BLaER1 treated with 17β-estradiol and CSF1 and Interleukin-3, amounts not matched to agents 10 nM and 100 nM (cell line): Measurements from ENCODE around the gene BTBD18.
A peak's percentile ranks its signal among the peaks of the same experiment; 100 is the strongest.

Experiments used
- H3K27ac ChIP-seq, 11 experiments: shearing (Covaris generic); formaldehyde crosslinking; 2 replicates each; pipeline ENCODE4 v1.8.1; 2022
- H3K27me3 ChIP-seq, 11 experiments: shearing (Covaris generic); formaldehyde crosslinking; 2 replicates each; pipeline ENCODE4 v1.8.1; 2022
- H3K36me3 ChIP-seq, 11 experiments: shearing (Covaris generic); formaldehyde crosslinking; 2 replicates each; pipeline ENCODE4 v1.8.1; 2022
- H3K4me1 ChIP-seq, 10 experiments: shearing (Covaris generic); formaldehyde crosslinking; 2 replicates each; pipeline ENCODE4 v1.8.1; 2022
- H3K4me2 ChIP-seq, 11 experiments: shearing (Covaris generic); formaldehyde crosslinking; 2 replicates each; pipeline ENCODE4 v1.8.1; 2022
- H3K4me3 ChIP-seq, 10 experiments: shearing (Covaris generic); formaldehyde crosslinking; 2 replicates each; pipeline ENCODE4 v1.8.1; 2022
- H3K9ac ChIP-seq, 11 experiments: shearing (Covaris generic); formaldehyde crosslinking; 2 replicates each; pipeline ENCODE4 v1.8.1; 2022
- H3K9me3 ChIP-seq, 11 experiments: shearing (Covaris generic); formaldehyde crosslinking; replicated peaks in 1 of 11; 2 replicates each; pipeline ENCODE4 v1.8.1; 2022
- H4K20me1 ChIP-seq, 11 experiments: shearing (Covaris generic); formaldehyde crosslinking; 2 replicates each; pipeline ENCODE4 v1.8.1; 2022
- Cebpa-rat ChIP-seq, 11 experiments: shearing (Covaris generic); IDR thresholded peaks; 2 replicates each; pipeline ENCODE4 v1.8.1; 2022

The BTBD18 gene

DNA sequence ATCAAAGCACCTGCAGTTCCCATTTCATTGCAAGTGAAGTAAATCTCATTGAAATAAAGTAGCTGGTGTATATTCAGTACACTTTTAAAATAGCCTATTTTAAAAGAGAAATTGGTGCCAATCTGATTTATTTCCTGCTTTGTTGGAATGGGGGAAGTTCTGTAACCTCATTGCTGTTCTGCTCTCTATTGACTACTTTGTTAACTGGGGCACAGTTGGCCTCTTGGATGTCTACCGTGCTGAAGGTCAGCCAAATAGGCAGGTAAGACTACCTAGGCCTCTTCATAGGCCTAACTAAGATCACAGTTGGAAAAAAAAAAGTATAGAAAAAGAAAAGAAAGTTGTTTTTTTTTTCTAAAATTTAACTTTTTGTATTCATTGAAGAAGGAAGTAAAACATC lies 19.2 kb upstream of the BTBD18 start:
- peaks cover 6 to 53% (median 10%) of the 10 kb centered on the region in 10 experiments for H3K4me1 ChIP-seq
- H3K27ac ChIP-seq: peak overlapping the region in 2 of 11 experiments; percentile 7 to 49; a peak in 2 of 22 replicates
- H3K36me3 ChIP-seq: no peaks in the 10 kb centered on the region
- H4K20me1 ChIP-seq: peaks cover 0 to 12% (median 0%) of the 10 kb centered on the region in 11 experiments; a peak in 2 of 22 replicates
- no peak overlapping the region for H3K9ac ChIP-seq
- TF ChIP-seq Cebpa-rat (IDR thresholded peaks at IDR 0.05): no peak
- H3K4me3 ChIP-seq: no peak overlapping the region
- no peaks in the 10 kb centered on the region for H3K9me3 ChIP-seq
- H3K27me3 ChIP-seq: no peaks in the 10 kb centered on the region
- peak overlapping the region in 3 of 11 experiments; percentile 10 to 66 (median 49); a peak in 4 of 22 replicates for H3K4me2 ChIP-seq

DNA sequence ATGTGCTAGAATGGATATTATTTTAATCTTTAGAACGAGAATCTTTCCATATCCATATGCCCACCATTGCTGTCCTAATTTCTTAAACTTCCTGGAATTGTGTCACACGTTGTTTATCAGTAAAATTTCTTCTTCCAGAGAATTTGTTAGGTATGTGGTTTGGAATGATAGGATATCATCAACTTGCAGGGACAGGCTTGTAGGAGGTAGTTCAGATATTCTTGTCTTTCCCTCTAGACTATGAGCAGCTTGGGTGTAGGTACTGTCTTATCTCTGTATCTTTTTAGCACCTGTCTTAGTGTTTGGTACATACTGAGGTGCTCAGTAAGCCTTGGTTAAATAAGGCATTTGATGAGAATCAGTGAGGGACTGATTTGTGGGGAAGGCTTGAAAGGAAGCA lies 13.4 kb upstream of the BTBD18 start:
- peaks cover 33 to 46% (median 41%) of the 10 kb centered on the region in 11 experiments for H3K27me3 ChIP-seq
- no peak overlapping the region for H3K27ac ChIP-seq
- H3K4me1 ChIP-seq: peaks cover 0 to 30% (median 0%) of the 10 kb centered on the region in 10 experiments; a peak in 4 of 20 replicates
- peaks cover 0 to 49% (median 25%) of the 10 kb centered on the region in 11 experiments; a peak in 10 of 22 replicates for H4K20me1 ChIP-seq
- H3K4me3 ChIP-seq: no peak overlapping the region
- H3K4me2 ChIP-seq: peak overlapping the region in 2 of 11 experiments; percentile 26 to 27; a peak in 2 of 22 replicates
- H3K36me3 ChIP-seq: no peaks in the 10 kb centered on the region
- no peaks in the 10 kb centered on the region for H3K9me3 ChIP-seq
- no peak for TF ChIP-seq Cebpa-rat (IDR thresholded peaks at IDR 0.05)
- H3K9ac ChIP-seq: no peak overlapping the region

DNA sequence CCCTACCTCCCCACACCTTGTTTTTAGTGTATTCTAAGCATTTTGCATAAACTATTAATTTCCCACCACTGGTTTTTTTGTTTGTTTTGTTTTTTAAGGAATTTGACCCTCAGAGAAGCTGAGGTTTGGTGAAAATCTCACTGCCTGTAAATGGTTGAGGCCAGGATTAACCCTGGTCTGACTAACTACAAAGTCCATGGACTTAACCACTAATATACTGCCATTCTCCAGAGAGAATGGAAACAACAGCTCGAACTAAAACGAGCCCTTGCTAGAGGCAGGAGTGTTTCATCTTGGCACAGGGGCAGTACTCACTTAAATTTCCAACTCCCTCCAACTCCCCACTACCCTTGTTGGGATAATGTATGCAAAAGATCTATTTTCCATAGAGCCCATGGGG lies 12.9 kb upstream of the BTBD18 start:
- TF ChIP-seq Cebpa-rat (IDR thresholded peaks at IDR 0.05): no peak
- peaks cover 0 to 27% (median 0%) of the 10 kb centered on the region in 10 experiments; a peak in 4 of 20 replicates for H3K4me1 ChIP-seq
- no peaks in the 10 kb centered on the region for H3K36me3 ChIP-seq
- H3K9me3 ChIP-seq: no peaks in the 10 kb centered on the region
- H4K20me1 ChIP-seq: peaks cover 0 to 52% (median 25%) of the 10 kb centered on the region in 11 experiments; a peak in 10 of 22 replicates
- H3K4me2 ChIP-seq: peak overlapping the region in 2 of 11 experiments; percentile 27 to 66; a peak in 2 of 22 replicates
- H3K27me3 ChIP-seq: peaks cover 33 to 46% (median 41%) of the 10 kb centered on the region in 11 experiments
- no peak overlapping the region for H3K9ac ChIP-seq
- no peak overlapping the region; a peak in 1 of 20 replicates for H3K4me3 ChIP-seq
- no peak overlapping the region for H3K27ac ChIP-seq

DNA sequence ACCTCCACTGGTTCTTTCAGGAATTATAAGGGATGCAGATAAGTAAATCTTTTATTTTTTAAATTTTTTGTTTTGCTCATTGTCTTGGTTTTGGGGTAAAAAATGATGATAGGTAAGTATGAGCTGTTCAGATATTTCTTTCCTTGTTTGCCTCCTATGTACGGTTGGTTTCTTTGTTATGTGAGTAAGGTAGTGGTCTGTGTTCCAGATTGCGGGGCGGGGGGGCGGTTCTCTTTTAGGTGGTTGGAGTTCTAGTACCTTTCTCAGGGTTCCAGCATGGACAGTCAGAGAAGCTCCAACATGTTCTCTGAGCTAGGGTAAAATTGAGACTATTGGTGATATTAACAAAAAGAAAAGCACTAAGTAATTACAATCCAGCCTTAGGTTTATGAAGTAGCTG lies 12.4 kb upstream of the BTBD18 start:
- no peak overlapping the region for H3K27ac ChIP-seq
- TF ChIP-seq Cebpa-rat (IDR thresholded peaks at IDR 0.05): no peak
- no peak overlapping the region for H3K9ac ChIP-seq
- H4K20me1 ChIP-seq: peaks cover 0 to 58% (median 25%) of the 10 kb centered on the region in 11 experiments; a peak in 10 of 22 replicates
- peaks cover 0 to 27% (median 0%) of the 10 kb centered on the region in 10 experiments; a peak in 4 of 20 replicates for H3K4me1 ChIP-seq
- H3K4me3 ChIP-seq: peak overlapping the region in 2 of 10 experiments; percentile 57 to 60; a peak in 2 of 20 replicates
- H3K27me3 ChIP-seq: peaks cover 33 to 46% (median 41%) of the 10 kb centered on the region in 11 experiments
- no peaks in the 10 kb centered on the region for H3K9me3 ChIP-seq
- H3K4me2 ChIP-seq: peak overlapping the region in 3 of 11 experiments; percentile 30 to 71 (median 66); a peak in 5 of 22 replicates
- H3K36me3 ChIP-seq: no peaks in the 10 kb centered on the region

DNA sequence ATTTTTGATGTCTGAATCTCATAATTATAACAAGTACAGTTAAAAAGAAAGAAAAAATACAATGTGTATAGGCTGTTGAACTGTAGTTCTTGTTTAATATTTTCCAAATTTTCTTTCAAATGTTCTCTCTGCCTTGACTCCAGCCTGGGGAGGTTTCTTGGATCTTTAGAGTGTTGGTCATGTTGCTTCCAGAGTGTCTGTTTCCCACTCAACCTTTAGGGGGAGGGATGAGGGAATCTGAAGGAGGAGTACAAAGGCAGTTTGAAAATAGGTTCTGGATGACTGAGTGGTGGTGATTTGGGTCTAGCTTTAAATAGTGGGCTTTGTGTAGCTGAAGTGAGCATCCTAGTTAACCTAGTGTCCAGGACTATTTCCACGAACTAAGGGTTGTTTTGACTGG lies 11.9 kb upstream of the BTBD18 start:
- H3K27ac ChIP-seq: no peak overlapping the region
- H3K4me1 ChIP-seq: peaks cover 0 to 27% (median 0%) of the 10 kb centered on the region in 10 experiments; a peak in 4 of 20 replicates
- H3K9ac ChIP-seq: no peak overlapping the region
- H3K9me3 ChIP-seq: no peaks in the 10 kb centered on the region
- peak overlapping the region in 3 of 11 experiments; percentile 30 to 71 (median 66); a peak in 5 of 22 replicates for H3K4me2 ChIP-seq
- H3K27me3 ChIP-seq: peaks cover 33 to 46% (median 41%) of the 10 kb centered on the region in 11 experiments
- H4K20me1 ChIP-seq: peaks cover 0 to 60% (median 25%) of the 10 kb centered on the region in 11 experiments; a peak in 10 of 22 replicates
- H3K36me3 ChIP-seq: no peaks in the 10 kb centered on the region
- peak overlapping the region in 2 of 10 experiments; percentile 57 to 60; a peak in 3 of 20 replicates for H3K4me3 ChIP-seq
- no peak for TF ChIP-seq Cebpa-rat (IDR thresholded peaks at IDR 0.05)

DNA sequence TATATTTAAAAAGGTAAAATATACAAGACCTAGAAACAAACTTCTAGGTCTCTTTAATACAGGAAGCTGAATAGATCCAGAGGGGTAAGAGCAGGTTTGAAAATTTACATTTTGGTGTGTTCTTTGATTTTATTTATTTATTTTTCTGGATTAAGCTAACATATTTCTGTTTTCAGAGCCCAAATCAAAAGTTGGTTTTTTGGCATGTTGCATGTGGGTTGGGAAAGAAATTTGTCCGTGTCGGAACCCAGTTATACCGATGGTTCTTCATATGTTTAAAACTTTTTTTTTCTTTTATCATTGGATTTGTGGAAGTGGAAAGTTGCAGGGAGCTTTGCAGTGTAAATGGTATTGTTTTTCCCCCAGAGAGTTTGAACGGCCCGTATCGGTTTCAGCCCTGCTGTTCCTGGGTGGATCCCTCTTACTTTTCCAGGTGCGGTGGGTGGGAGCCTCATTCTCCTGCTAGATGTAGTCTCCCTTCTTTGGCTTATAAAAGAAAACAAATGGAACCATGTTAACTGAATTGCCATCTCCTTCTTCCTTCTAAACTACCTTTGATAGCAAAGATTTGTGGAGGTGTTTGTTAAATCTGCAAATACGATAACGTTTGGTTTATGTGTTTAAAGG lies 10.7 kb upstream of the BTBD18 start:
- Histone ChIP-seq H3K27me3 (peaks cover 33 to 46% (median 41%) of the 10 kb centered on the region in 11 experiments), H4K20me1 (peaks cover 0 to 60% (median 25%) of the 10 kb centered on the region in 11 experiments; a peak in 10 of 22 replicates), H3K9ac (peak overlapping the region in 3 of 11 experiments; percentile 50 to 77 (median 59); a peak in 5 of 22 replicates), H3K36me3 (no peaks in the 10 kb centered on the region), H3K4me1 (peaks cover 0 to 27% (median 0%) of the 10 kb centered on the region in 10 experiments; a peak in 4 of 20 replicates), H3K4me2 (peak overlapping the region in 3 of 11 experiments; percentile 13 to 71 (median 66); a peak in 5 of 22 replicates), H3K9me3 (no peaks in the 10 kb centered on the region), H3K4me3 (peak overlapping the region in 4 of 10 experiments; percentile 16 to 60 (median 54); a peak in 6 of 20 replicates), H3K27ac (peak overlapping the region in 3 of 11 experiments; percentile 20 to 37 (median 29); a peak in 3 of 22 replicates)
- no peak for TF ChIP-seq Cebpa-rat (IDR thresholded peaks at IDR 0.05)

DNA sequence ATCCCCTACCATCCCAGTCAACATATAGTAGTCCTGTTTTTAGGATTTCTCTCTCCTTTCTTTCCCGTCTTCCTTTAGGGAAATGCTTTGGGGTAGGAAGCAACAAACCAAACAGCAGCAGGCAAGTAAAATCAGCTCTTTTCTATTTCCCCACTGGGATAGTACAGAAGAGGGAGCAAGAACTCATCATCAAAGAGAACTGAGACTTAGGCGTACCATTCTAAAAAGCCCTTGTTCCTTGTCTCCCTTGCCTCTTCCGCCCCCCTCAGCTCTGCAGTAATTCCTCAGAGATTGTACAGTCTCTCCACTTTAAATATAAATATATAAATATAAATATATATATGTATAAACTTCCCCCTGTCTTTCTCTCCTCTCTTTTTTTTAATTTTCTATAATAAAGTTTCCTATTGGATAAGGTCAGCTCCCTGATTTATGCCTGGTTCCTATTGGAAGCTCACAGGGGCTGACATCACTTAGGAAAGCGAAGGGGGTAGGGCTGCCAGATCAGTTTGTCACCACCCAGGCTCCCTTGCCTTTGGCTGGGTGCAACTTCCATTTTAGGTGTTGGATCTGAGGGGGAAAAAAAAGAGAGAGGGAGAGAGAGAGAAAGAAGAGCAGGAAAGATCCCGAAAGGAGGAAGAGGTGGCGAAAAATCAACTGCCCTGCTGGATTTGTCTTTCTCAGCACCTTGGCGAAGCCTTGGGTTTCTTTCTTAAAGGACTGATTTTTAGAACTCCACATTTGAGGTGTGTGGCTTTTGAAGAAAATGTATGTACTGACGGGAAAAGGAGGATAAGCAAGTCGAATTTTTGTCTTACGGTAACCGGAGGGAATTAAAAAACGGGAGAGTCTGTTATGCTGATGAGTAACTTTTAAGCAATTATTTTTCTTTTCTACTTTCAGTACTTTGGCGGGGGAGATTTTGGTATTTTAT lies 9.9 kb upstream of the BTBD18 start, which contains the start of gene CTNND1:
TSS of gene CTNND1 (plus strand) at position 502 of the 934 bp plus-strand sequence. CDS start 29,677 bp downstream, outside the sequence.
- TF ChIP-seq Cebpa-rat (IDR thresholded peaks at IDR 0.05): no peak
- H3K4me2 ChIP-seq: peak within 1 kb of the TSS in 3 of 11 experiments; percentile 13 to 71 (median 66); a peak in 5 of 22 replicates
- no peaks in the 10 kb centered on the region for H3K36me3 ChIP-seq
- peaks cover 0 to 27% (median 0%) of the 10 kb centered on the region in 10 experiments; a peak in 4 of 20 replicates for H3K4me1 ChIP-seq
- H3K27me3 ChIP-seq: peaks cover 33 to 46% (median 41%) of the 10 kb centered on the region in 11 experiments
- H4K20me1 ChIP-seq: peaks cover 0 to 60% (median 19%) of the 10 kb centered on the region in 11 experiments; a peak in 10 of 22 replicates
- H3K27ac ChIP-seq: peak within 1 kb of the TSS in 3 of 11 experiments; percentile 29 to 52 (median 37); a peak in 3 of 22 replicates
- peak within 1 kb of the TSS in 4 of 10 experiments; percentile 16 to 60 (median 54); a peak in 7 of 20 replicates for H3K4me3 ChIP-seq
- H3K9me3 ChIP-seq: no peaks in the 10 kb centered on the region
- peak within 1 kb of the TSS in 3 of 11 experiments; percentile 50 to 77 (median 59); a peak in 6 of 22 replicates for H3K9ac ChIP-seq

DNA sequence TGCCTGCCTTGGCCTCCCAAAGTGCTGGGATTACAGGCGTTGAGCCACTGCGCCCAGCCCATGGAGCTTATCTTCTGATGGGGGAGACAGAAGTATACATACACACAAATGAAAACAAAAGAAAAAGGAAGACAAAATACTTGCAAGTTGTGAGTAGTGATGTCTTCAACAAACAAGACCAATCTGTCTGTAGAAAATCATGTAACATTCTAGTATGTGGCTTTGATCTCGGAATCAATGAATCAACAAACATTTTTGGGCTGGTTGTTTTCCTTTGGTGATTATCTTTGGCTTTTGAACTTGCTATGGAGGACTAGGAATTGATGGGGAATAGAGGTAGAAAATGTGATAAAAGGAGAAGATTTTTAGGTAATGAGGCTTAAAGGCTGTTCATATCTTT lies 6.6 kb upstream of the BTBD18 start:
- no peak for TF ChIP-seq Cebpa-rat (IDR thresholded peaks at IDR 0.05)

More for the DNA sequence above, 6.6 kb upstream of the BTBD18 start:
- Histone ChIP-seq H3K9me3 (peaks cover 0 to 3% (median 1%) of the 10 kb centered on the region in 11 experiments; a peak in 9 of 22 replicates), H4K20me1 (peaks cover 0 to 35% (median 0%) of the 10 kb centered on the region in 11 experiments; a peak in 7 of 22 replicates), H3K36me3 (peaks cover 0 to 3% (median under 1%) of the 10 kb centered on the region in 11 experiments; a peak in 5 of 22 replicates), H3K9ac (no peak overlapping the region), H3K4me1 (peaks cover 0 to 9% (median under 1%) of the 10 kb centered on the region in 10 experiments; a peak in 6 of 20 replicates), H3K4me3 (no peak overlapping the region), H3K27me3 (peaks cover 21 to 31% (median 30%) of the 10 kb centered on the region in 11 experiments), H3K4me2 (no peak overlapping the region), H3K27ac (no peak overlapping the region)
